HG03139 (cell line): ENCODE results near the gene ARL10.

Experiments used
- ATAC-seq: cut with Tn5 transposase; IDR thresholded peaks from one replicate; pipeline ENCODE4 v1.9.1; 2021; ENCODE audit not compliant: unreplicated experiment

ARL10 gene

GRCh38 chr5:176410486-176411180 is 45.3 kb downstream of the ARL10 start:
- no peak for ATAC-seq

- ATAC-seq = no peak
Observed at GRCh38 chr5:176412517-176413254, 47.4 kb downstream of the ARL10 start.

- no peak for ATAC-seq
Observed at GRCh38 chr5:176413255-176413565, 47.9 kb downstream of the ARL10 start.

DNA sequence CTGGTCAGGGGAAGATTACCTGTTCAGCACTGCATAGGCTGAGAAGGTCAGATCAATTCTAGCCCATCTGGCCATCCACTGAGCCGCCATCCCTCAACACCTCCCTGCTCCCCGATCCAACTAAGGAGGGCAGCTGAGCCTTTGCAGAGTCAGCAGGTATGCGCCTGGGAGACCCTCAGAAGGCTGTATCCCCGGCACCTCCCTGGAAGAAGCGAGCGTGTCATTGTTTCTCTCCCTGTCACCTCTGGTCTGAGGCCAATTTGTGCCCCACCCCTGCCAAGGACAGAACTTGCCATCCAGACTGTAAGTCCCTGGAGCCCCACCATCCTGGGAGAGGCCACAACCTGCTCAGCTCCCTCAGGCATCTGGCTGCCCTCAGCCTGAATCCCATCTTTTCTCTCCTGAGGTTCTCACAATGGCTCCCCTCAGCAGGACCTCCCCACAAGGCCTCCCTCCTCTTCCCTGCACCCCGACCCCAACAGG is 48.5 kb downstream of the ARL10 start:
- no peak for ATAC-seq

GRCh38 chr5:176414704-176415103 is 49.4 kb downstream of the ARL10 start:
- no peak for ATAC-seq

DNA sequence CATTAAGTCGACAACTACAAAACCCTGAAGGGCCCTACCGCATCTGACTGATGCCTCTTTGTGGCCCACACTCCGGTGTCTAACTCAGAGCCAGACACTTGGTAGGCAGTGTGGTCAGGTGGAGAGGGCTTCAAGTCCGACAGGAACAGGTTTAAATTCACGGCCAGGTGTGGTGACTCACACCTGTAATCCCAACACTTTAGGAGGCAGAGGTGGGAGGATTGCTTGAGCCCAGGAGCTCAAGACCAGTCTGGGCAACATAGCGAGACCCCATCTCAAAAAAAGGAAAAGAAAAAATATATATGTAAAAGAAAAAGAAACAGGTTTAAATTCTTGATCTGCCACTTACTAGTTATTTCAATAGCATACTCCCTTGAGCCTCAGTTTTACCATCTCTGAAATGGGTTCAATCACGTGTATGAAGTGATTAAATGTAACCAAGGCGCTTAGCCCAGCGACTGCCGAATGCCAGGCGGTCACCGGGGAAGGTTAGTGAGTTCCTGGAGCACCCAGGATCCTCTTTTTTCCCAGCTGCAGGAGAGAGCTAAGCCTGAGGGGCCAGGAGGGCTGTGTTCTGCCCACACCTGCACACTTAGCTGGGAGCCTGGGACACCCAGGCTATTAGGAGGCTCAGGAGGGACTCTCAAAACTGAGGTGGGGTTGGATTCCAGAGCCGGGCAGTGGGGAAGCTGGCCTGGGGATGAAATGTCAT is 50.1 kb downstream of the ARL10 start:
- no peak for ATAC-seq

DNA sequence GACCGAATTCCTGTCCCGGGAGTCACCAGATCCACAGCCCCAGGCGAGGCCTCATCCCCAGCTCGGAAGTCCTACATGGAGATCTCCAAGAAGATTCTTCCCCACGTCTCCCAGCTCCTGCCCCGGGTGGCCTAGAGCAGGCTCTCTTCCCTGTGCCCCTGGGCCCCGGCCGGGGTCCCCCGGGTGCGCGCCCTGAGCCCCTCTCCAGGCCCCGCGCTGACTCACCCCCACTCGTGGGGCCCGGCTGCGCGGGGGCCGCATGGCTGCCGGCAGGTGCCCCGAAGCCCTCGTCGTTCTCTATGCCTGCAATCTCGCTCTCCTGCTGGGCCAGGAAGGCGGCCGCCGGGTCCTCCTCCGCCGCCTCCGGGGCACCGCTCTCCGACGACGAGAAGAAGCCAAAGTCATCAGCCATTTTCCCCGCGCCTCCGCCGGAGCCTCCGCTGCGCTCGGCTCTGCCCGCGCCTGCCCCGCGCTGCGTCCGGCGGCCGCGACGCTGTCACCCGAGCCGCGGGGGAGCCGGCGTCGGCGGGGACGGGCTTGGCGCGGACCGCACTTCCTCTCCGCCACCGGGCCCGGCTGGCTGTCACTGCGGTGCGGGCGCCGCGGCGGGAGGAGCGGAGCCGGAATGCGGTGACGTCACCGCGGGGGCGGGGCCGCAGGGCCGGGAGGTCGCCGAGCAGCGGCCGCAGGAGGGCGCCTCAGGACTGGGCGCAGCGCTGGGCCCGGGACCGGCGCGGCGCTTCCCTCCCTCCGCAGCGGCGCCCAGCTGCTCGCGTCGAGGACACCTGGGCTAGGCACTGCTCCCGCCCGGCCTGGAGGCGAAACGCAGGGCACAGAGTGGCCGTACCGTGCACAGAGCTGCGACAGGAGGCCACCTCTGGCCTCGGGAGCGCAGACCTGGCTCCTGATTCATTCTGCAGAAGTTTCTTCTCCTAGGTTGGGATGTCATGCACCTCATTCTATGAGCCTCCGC is 51.0 kb downstream of the ARL10 start, which contains the start of gene CLTB:
Gene CLTB (minus strand): TSS at position 588 of the 973 bp plus-strand sequence. CDS start 176 bp downstream, at position 412.
- ATAC-seq = peak; percentile 90

DNA sequence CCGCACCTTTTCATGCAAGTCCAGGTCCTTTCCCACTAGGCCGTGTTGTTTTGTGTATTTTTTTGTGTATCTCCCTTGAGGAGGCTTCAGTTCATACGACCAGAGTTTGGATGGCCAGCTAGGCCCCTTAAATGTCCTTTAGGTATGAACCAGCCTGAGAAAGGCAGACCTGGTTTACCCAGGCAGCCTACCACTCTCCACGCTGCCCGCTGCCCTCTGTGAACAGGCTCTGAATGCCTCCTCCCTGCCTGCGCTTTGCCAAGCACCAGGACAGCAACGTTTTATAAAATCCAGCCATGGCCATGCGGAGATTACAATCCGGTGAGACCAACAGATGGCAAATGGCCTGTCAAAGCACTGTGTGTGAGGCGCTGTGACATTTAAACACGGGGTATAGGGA is 51.7 kb downstream of the ARL10 start:
- ATAC-seq = no peak

- ATAC-seq = no peak
Observed at GRCh38 chr5:176418251-176418650, 53.0 kb downstream of the ARL10 start.

DNA sequence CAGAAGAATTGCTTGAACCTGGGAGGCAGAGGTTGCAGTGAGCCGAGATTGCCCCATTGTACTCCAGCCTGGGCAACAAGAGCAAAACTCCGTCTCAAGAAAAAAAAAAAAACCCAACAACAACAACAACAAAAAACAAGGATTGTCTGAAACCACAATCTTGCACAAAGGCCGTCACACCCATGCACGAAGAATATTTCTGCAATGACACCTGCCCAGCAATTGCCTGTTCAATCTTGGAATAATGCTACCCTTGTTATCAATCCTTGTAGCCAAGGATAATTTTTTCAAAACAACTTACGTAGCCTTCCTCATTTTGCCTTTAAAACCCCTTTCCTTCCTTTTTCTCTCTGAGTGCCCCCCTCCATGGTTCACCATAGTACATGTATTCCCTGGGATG is 54.8 kb downstream of the ARL10 start:
- ATAC-seq = no peak

DNA sequence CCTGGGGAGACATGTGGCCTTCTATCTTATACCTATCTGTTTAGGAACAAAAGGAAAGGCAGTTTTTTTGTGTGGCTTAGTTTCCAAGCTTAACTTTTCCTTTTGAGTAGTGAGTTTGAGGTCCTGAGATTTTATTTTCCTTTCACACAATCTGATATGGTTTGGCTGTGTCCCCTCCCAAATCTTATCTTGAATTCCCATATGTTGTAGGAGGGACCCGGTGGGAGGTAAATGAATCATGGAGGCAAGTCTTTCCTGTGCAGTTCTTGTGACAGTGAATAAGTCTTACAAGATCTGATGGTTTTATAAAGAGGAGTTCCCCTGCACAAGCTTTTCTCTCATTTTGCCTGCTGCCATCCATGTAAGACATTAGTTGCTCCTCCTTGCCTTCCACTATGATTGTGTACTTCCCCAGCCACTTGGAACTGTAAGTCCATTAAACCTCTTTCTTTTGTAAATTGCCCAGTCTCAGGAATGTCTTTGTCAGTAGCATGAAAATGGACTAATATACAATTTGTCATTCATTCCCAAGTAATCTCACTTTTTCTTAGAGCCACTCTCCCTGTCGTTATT is 55.8 kb downstream of the ARL10 start:
- no peak for ATAC-seq

GRCh38 chr5:176424181-176424580 is 58.9 kb downstream of the ARL10 start:
- ATAC-seq = no peak

DNA sequence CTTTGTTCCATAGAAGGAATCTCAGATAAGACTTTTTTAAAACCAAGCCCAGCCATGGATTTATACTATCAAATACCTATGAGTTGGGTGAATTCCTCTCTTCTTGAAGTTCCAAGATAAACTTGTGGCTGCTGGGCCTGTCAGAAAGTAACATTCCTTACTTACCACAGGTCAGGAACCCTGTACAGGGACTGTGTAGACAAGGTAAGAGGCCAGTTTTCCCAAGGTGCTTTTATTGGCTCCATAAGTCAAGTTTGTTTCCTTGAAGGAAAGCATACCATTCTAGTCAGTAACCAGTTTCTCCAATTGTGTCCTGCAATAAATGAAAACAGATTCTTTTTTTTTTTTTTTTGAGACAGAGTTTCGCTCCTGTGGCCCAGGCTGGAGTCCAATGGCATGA is 59.9 kb downstream of the ARL10 start:
- ATAC-seq = no peak

GRCh38 chr5:176425791-176426190 is 60.5 kb downstream of the ARL10 start:
- ATAC-seq = no peak

- ATAC-seq = no peak
Observed at GRCh38 chr5:176426876-176427275, 61.6 kb downstream of the ARL10 start.

- no peak for ATAC-seq
Observed at GRCh38 chr5:176427971-176428370, 62.7 kb downstream of the ARL10 start.

DNA sequence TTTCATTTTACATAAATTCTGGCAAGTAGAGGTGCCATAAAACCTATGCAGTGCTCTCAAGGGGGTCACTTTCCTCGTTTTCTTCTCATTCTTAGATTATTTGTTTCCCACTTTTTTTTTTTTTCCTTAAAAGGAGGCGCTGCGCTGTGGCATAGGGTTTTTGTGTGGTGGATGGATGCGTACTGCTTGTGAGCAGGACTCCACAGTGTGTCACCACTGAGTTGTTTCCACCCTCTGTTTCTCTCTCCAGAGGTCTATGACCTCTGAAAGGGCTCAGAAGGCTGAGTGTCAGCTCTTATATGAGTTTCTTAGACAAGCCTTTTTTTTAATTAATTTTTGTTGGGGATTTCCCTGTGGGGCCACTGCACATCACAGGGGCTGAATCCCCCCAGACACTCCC is 64.7 kb downstream of the ARL10 start:
- no peak for ATAC-seq
